GM23338 (cell line): ENCODE results near the gene ULBP3. TPM values are rescaled to one million over a fixed set of nuclear protein-coding genes. Genes with fewer than 3 reads are reported as not detected.

ENCODE experiments used
- EZH2phosphoT487 ChIP-seq: fragments of 200-600 bp; sonication (generic); IDR thresholded peaks from one replicate; pipeline ENCODE4 v1.8.1; 2018; ENCODE audit warnings: antibody characterized with exemption; ENCODE audit not compliant: unreplicated experiment
- JUNB ChIP-seq: IDR thresholded peaks from one replicate; pipeline ENCODE4 v1.6.1; 2016; ENCODE audit warnings: antibody characterized with exemption; ENCODE audit not compliant: unreplicated experiment
- NANOG ChIP-seq: IDR thresholded peaks from 2 replicates; pipeline ENCODE4 v1.6.1; 2016; ENCODE audit warnings: antibody characterized with exemption, borderline replicate concordance
- POLR2AphosphoS5 ChIP-seq: IDR thresholded peaks from 2 replicates; pipeline ENCODE4 v1.6.1; 2016; ENCODE audit warnings: antibody characterized with exemption, low read depth
- STAT1 ChIP-seq: IDR thresholded peaks from one replicate; pipeline ENCODE4 v1.6.1; 2016; ENCODE audit warnings: antibody characterized with exemption; ENCODE audit not compliant: unreplicated experiment
- ZNF114 ChIP-seq: fragments of 250-450 bp; sonication (Bioruptor Pico); IDR thresholded peaks from 2 replicates; pipeline ENCODE4 v1.5.0; 2020; ENCODE audit warnings: mild to moderate bottlenecking, moderate library complexity
- ZNF331 ChIP-seq: fragments of 250-450 bp; sonication (Bioruptor Pico); IDR thresholded peaks from 2 replicates; pipeline ENCODE4 v1.5.0; 2020; ENCODE audit warnings: low read depth, mild to moderate bottlenecking, moderate library complexity
- polyA plus RNA-seq: library from polyadenylated mRNA; unstranded; fragments of >200 nt; fragmentation: Nextera tagmentation; extraction: Ambion mirVana; gene quantifications from 2 replicates; pipeline ENCODE4 v1.2.1, GENCODE V29; 2016
- total RNA-seq: library from RNA; depleted of rRNA; stranded (reverse); fragments of >200 nt; shearing (Covaris generic); gene quantifications from 2 replicates; pipeline ENCODE4 v1.2.3, GENCODE V29; 2014
- TF ChIP-seq, protein P1 (sequence below): fragments of 250-450 bp; sonication (Bioruptor Pico); IDR thresholded peaks from 2 replicates; pipeline ENCODE4 v1.5.0; 2020; ENCODE audit warnings: mild to moderate bottlenecking, moderate library complexity
- TF ChIP-seq, protein P2 (sequence below): IDR thresholded peaks from 2 replicates; pipeline ENCODE4 v1.6.1; 2016; ENCODE audit warnings: antibody characterized with exemption
- TF ChIP-seq, protein P3 (sequence below), 2 experiments: fragments of 200-600 bp in 1 of 2; sonication (generic) in 1 of 2; conservative IDR thresholded peaks; 2 replicates each; pipeline versions ENCODE4 v1.5.1 to v1.6.1; 2016 to 2017; ENCODE audit warnings: antibody characterized with exemption in 2 of 2, low read depth in 2 of 2, mild to moderate bottlenecking in 2 of 2, moderate library complexity in 1 of 2
- TF ChIP-seq, protein P4 (sequence below): IDR thresholded peaks from one replicate; pipeline ENCODE4 v1.6.1; 2018; ENCODE audit warnings: antibody characterized with exemption; ENCODE audit not compliant: unreplicated experiment

Gene ULBP3
- total and polyA plus RNA-seq, 2 experiments from 2014 or later: 0.60 to 4.2 TPM

DNA sequence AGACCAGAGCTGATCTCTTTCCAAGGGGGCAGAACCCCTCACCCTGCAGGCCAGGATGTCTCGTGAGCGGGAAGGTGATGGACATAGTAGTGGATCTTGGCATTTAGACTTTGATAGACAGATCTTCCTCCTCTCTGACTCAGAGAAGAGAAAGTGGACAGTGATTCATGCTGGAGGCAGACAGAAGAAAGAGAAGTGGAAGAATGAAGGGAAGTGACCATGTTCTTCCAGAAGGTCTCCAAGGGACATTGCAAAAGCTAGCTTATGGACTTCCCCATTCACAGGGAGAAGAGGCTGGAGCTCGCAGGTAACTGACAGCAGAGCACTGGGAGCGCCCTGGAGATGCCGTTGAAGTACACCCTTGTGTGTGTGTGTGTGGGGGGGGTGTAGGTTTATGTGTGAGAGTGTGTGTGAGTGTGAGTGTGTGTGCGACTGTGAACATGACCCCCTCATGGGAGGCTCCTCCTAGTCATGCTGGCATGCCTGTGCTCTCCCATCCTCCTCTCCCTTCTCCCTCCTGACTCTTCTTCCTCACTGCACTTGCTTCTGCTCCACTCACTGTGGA is 35.6 kb downstream of the ULBP3 start (continued):
- TF ChIP-seq, protein P1, sequence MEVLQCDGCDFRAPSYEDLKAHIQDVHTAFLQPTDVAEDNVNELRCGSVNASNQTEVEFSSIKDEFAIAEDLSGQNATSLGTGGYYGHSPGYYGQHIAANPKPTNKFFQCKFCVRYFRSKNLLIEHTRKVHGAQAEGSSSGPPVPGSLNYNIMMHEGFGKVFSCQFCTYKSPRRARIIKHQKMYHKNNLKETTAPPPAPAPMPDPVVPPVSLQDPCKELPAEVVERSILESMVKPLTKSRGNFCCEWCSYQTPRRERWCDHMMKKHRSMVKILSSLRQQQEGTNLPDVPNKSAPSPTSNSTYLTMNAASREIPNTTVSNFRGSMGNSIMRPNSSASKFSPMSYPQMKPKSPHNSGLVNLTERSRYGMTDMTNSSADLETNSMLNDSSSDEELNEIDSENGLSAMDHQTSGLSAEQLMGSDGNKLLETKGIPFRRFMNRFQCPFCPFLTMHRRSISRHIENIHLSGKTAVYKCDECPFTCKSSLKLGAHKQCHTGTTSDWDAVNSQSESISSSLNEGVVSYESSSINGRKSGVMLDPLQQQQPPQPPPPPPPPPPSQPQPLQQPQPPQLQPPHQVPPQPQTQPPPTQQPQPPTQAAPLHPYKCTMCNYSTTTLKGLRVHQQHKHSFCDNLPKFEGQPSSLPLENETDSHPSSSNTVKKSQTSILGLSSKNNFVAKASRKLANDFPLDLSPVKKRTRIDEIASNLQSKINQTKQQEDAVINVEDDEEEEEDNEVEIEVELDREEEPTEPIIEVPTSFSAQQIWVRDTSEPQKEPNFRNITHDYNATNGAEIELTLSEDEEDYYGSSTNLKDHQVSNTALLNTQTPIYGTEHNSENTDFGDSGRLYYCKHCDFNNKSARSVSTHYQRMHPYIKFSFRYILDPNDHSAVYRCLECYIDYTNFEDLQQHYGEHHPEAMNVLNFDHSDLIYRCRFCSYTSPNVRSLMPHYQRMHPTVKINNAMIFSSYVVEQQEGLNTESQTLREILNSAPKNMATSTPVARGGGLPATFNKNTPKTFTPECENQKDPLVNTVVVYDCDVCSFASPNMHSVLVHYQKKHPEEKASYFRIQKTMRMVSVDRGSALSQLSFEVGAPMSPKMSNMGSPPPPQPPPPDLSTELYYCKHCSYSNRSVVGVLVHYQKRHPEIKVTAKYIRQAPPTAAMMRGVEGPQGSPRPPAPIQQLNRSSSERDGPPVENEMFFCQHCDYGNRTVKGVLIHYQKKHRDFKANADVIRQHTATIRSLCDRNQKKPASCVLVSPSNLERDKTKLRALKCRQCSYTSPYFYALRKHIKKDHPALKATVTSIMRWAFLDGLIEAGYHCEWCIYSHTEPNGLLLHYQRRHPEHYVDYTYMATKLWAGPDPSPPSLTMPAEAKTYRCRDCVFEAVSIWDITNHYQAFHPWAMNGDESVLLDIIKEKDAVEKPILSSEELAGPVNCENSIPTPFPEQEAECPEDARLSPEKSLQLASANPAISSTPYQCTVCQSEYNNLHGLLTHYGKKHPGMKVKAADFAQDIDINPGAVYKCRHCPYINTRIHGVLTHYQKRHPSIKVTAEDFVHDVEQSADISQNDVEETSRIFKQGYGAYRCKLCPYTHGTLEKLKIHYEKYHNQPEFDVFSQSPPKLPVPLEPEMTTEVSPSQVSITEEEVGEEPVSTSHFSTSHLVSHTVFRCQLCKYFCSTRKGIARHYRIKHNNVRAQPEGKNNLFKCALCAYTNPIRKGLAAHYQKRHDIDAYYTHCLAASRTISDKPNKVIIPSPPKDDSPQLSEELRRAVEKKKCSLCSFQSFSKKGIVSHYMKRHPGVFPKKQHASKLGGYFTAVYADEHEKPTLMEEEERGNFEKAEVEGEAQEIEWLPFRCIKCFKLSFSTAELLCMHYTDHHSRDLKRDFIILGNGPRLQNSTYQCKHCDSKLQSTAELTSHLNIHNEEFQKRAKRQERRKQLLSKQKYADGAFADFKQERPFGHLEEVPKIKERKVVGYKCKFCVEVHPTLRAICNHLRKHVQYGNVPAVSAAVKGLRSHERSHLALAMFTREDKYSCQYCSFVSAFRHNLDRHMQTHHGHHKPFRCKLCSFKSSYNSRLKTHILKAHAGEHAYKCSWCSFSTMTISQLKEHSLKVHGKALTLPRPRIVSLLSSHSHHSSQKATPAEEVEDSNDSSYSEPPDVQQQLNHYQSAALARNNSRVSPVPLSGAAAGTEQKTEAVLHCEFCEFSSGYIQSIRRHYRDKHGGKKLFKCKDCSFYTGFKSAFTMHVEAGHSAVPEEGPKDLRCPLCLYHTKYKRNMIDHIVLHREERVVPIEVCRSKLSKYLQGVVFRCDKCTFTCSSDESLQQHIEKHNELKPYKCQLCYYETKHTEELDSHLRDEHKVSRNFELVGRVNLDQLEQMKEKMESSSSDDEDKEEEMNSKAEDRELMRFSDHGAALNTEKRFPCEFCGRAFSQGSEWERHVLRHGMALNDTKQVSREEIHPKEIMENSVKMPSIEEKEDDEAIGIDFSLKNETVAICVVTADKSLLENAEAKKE (CRISPR knock-in tag): no peak
- TF ChIP-seq, protein P2, sequence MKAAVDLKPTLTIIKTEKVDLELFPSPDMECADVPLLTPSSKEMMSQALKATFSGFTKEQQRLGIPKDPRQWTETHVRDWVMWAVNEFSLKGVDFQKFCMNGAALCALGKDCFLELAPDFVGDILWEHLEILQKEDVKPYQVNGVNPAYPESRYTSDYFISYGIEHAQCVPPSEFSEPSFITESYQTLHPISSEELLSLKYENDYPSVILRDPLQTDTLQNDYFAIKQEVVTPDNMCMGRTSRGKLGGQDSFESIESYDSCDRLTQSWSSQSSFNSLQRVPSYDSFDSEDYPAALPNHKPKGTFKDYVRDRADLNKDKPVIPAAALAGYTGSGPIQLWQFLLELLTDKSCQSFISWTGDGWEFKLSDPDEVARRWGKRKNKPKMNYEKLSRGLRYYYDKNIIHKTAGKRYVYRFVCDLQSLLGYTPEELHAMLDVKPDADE: no peak
- TF ChIP-seq ZNF114 (no peak), NANOG (no peak), JUNB (no peak), POLR2AphosphoS5 (no peak), EZH2phosphoT487 (no peak), STAT1 (no peak), ZNF331 (CRISPR knock-in tag) (no peak)
- TF ChIP-seq, protein P3, sequence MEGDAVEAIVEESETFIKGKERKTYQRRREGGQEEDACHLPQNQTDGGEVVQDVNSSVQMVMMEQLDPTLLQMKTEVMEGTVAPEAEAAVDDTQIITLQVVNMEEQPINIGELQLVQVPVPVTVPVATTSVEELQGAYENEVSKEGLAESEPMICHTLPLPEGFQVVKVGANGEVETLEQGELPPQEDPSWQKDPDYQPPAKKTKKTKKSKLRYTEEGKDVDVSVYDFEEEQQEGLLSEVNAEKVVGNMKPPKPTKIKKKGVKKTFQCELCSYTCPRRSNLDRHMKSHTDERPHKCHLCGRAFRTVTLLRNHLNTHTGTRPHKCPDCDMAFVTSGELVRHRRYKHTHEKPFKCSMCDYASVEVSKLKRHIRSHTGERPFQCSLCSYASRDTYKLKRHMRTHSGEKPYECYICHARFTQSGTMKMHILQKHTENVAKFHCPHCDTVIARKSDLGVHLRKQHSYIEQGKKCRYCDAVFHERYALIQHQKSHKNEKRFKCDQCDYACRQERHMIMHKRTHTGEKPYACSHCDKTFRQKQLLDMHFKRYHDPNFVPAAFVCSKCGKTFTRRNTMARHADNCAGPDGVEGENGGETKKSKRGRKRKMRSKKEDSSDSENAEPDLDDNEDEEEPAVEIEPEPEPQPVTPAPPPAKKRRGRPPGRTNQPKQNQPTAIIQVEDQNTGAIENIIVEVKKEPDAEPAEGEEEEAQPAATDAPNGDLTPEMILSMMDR (conservative IDR thresholded peaks at IDR 0.05; ENCODE audit: low read depth in 2 of 2): no peak
- TF ChIP-seq, protein P4, sequence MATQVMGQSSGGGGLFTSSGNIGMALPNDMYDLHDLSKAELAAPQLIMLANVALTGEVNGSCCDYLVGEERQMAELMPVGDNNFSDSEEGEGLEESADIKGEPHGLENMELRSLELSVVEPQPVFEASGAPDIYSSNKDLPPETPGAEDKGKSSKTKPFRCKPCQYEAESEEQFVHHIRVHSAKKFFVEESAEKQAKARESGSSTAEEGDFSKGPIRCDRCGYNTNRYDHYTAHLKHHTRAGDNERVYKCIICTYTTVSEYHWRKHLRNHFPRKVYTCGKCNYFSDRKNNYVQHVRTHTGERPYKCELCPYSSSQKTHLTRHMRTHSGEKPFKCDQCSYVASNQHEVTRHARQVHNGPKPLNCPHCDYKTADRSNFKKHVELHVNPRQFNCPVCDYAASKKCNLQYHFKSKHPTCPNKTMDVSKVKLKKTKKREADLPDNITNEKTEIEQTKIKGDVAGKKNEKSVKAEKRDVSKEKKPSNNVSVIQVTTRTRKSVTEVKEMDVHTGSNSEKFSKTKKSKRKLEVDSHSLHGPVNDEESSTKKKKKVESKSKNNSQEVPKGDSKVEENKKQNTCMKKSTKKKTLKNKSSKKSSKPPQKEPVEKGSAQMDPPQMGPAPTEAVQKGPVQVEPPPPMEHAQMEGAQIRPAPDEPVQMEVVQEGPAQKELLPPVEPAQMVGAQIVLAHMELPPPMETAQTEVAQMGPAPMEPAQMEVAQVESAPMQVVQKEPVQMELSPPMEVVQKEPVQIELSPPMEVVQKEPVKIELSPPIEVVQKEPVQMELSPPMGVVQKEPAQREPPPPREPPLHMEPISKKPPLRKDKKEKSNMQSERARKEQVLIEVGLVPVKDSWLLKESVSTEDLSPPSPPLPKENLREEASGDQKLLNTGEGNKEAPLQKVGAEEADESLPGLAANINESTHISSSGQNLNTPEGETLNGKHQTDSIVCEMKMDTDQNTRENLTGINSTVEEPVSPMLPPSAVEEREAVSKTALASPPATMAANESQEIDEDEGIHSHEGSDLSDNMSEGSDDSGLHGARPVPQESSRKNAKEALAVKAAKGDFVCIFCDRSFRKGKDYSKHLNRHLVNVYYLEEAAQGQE: no peak
